Caco-2 (cell line): ENCODE data around the gene FYTTD1. TPM values are rescaled to one million over a fixed set of nuclear protein-coding genes. Genes with fewer than 3 reads are reported as not detected.

Experiments
- BruUV-seq: library from RNA; stranded (reverse); fragments of 400-500 nt; replicated peaks from 2 replicates; lab custom pipeline; 2021; lab: Mats Ljungman, UMichigan
- CTCF ChIA-PET: fragments of 300-600 bp; sonication (Branson Sonifier 250); formaldehyde crosslinking; loops from one replicate; lab custom pipeline; 2022; ENCODE audit warnings: antibody characterized with exemption; lab: Charles Lee
- POLR2A ChIA-PET: fragments of 300-600 bp; sonication (Branson Sonifier 250); formaldehyde crosslinking; loops from one replicate; lab custom pipeline; 2022; ENCODE audit warnings: antibody characterized with exemption; lab: Charles Lee
- DNase-seq, 2 experiments: peaks; one replicate each; pipeline versions ENCODE4 v3.0.0 to v3.0.0-alpha.2; 2020 to 2022
- H3K27me3 ChIP-seq: replicated peaks from 2 replicates; pipeline ENCODE4 v1.6.0; 2011; ENCODE audit warnings: low read length; ENCODE audit not compliant: control insufficient read depth, insufficient read depth
- H3K36me3 ChIP-seq: 2 replicates; pipeline ENCODE4 v1.5.1; 2011; ENCODE audit warnings: low read length; ENCODE audit not compliant: control insufficient read depth, insufficient read depth
- H3K4me1 ChIP-seq: fragments of 250-450 bp; sonication (Bioruptor Pico); 2 replicates; pipeline ENCODE4 v1.5.1; 2020; ENCODE audit warnings: mild to moderate bottlenecking
- H3K4me3 ChIP-seq: 2 replicates; pipeline ENCODE4 v1.5.1; 2011; ENCODE audit warnings: low read depth, mild to moderate bottlenecking, control low read depth, low read length
- H3K9me3 ChIP-seq: fragments of 250-450 bp; sonication (Bioruptor Pico); 2 replicates; pipeline ENCODE4 v1.5.1; 2020; ENCODE audit warnings: mild to moderate bottlenecking, moderate library complexity
- H3K27ac Mint-ChIP-seq: one replicate; pipeline ENCODE4 v1.8.0; 2022; ENCODE audit warnings: mixed read lengths; ENCODE audit not compliant: unreplicated experiment
- H3K27me3 Mint-ChIP-seq: one replicate; pipeline ENCODE4 v1.8.0; 2022; ENCODE audit warnings: mixed read lengths; ENCODE audit not compliant: insufficient read depth, unreplicated experiment
- H3K36me3 Mint-ChIP-seq: one replicate; pipeline ENCODE4 v1.8.0; 2022; ENCODE audit warnings: mild to moderate bottlenecking, mixed read lengths; ENCODE audit not compliant: insufficient read depth, unreplicated experiment
- H3K4me1 Mint-ChIP-seq: one replicate; pipeline ENCODE4 v1.8.0; 2022; ENCODE audit warnings: low read depth, mixed read lengths; ENCODE audit not compliant: unreplicated experiment
- H3K4me3 Mint-ChIP-seq: one replicate; pipeline ENCODE4 v1.8.0; 2022; ENCODE audit warnings: mild to moderate bottlenecking, moderate library complexity, mixed read lengths; ENCODE audit not compliant: unreplicated experiment
- H3K9me3 Mint-ChIP-seq: one replicate; pipeline ENCODE4 v1.8.0; 2022; ENCODE audit warnings: mixed read lengths; ENCODE audit not compliant: unreplicated experiment
- intact Hi-C: fragments of 100-400 bp; cut with micrococcal nuclease; formaldehyde crosslinking; loops from one replicate; pipeline ENCODE4 v1.10.0; 2022; ENCODE audit not compliant: unreplicated experiment
- total RNA-seq: library from RNA; stranded (reverse); gene quantifications from 2 replicates; pipeline ENCODE4 v1.2.3, GENCODE V29; 2022
- TF ChIP-seq, protein P1 (sequence below), 2 experiments: fragments of 200-600 bp in 1 of 2; IDR thresholded peaks; 1 replicate in 1 of 2; 2 replicates in 1 of 2; pipeline versions ENCODE4 v1.5.1 to v1.8.0; 2011 to 2022; ENCODE audit warnings: antibody characterized with exemption in 1 of 2, control low read depth in 1 of 2, inconsistent platforms in 1 of 2, low read depth in 1 of 2, low read length in 1 of 2, mild to moderate bottlenecking in 1 of 2, moderate library complexity in 1 of 2; ENCODE audit not compliant: insufficient read depth in 1 of 2, severe bottlenecking in 1 of 2, unreplicated experiment in 1 of 2

The FYTTD1 gene
- total RNA-seq, 1 experiment from 2014 or later, result 41.6 TPM

DNA sequence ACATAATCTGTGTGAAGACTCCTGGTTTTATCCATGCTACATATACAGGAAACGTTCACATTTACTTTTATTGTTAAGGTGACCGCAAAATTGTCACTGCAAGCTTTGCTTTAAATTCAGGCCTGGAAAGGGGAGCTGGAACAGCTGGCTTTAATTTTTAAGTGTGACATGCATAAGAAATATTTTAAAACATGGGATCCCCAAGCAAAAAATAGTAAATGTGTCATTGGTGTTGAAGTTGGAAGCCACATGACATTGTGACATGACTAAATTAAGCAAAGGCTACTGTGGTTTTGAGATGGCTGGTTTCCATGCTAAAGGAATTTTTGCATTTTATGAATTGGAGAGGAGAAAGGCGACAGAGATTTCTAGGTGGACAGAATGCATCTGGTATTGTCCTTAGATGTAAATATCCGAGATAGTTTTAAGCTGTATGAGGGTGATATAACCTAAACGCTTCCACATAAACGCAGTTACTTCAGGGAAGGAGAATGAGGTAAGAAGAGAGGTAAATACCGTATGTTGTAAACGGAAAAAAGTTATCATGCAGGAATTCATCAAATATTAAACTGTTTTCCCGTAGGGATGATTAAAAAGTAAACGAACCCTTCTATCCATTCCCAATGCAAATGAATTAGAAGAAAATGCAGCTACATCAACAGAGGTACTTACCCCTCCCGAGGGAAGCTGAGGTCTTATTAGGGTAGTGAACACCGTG lies 927 bp upstream of the FYTTD1 start:
- ChIA-PET POLR2A (interaction anchor here (0.6 to 1.3 kb wide), 3 partner anchors 13 to 451 kb away, joined by 3 to 9 read pairs (median 7); no protein-coding TSS in a partner anchor), CTCF (interaction anchor here (1.2 kb wide), 1 partner anchor 13 kb away, joined by 4 read pairs; no protein-coding TSS in a partner anchor)
- H3K36me3 Mint-ChIP-seq, result no peaks in the 10 kb centered on the region
- Histone ChIP-seq H3K27me3 (no peaks in the 10 kb centered on the region), H3K4me3 (peak overlapping the region; percentile 85), H3K4me1 (peaks cover 13% of the 10 kb centered on the region), H3K36me3 (no peaks in the 10 kb centered on the region), H3K9me3 (no peaks in the 10 kb centered on the region)
- no peaks in the 10 kb centered on the region for H3K9me3 Mint-ChIP-seq
- BruUV-seq, result no TSS peak
- peak overlapping the region; percentile 91 for H3K4me3 Mint-ChIP-seq
- H3K27ac Mint-ChIP-seq, result peak overlapping the region; percentile 94
- TF ChIP-seq, protein P1, sequence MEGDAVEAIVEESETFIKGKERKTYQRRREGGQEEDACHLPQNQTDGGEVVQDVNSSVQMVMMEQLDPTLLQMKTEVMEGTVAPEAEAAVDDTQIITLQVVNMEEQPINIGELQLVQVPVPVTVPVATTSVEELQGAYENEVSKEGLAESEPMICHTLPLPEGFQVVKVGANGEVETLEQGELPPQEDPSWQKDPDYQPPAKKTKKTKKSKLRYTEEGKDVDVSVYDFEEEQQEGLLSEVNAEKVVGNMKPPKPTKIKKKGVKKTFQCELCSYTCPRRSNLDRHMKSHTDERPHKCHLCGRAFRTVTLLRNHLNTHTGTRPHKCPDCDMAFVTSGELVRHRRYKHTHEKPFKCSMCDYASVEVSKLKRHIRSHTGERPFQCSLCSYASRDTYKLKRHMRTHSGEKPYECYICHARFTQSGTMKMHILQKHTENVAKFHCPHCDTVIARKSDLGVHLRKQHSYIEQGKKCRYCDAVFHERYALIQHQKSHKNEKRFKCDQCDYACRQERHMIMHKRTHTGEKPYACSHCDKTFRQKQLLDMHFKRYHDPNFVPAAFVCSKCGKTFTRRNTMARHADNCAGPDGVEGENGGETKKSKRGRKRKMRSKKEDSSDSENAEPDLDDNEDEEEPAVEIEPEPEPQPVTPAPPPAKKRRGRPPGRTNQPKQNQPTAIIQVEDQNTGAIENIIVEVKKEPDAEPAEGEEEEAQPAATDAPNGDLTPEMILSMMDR (IDR thresholded peaks at IDR 0.05; ENCODE audit: insufficient read depth in 1 of 2, low read depth in 1 of 2, low read length in 1 of 2, severe bottlenecking in 1 of 2, unreplicated experiment in 1 of 2), result no peak
- no peak for DNase-seq
- H3K4me1 Mint-ChIP-seq, result no peaks in the 10 kb centered on the region
- intact Hi-C loops, result no loop called here
- H3K27me3 Mint-ChIP-seq, result no peaks in the 10 kb centered on the region

DNA sequence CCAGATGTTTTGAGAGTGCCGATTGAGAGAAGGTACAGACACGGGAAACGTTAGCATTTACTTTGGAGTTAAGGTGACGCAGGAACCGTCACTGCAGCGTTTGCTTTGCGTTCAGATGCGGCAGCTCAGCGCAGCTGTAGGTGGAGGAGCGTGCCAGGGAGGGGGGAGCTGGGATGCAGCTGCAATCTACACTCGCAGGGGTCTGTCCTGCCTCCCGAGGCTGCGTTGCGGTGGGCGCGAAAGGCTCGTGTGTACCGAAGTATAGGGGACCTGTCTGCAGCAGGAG lies 425 bp upstream of the FYTTD1 start:
- no peaks in the 10 kb centered on the region for H3K9me3 ChIP-seq
- ChIA-PET POLR2A (interaction anchor here (0.6 to 1.3 kb wide), 3 partner anchors 13 to 451 kb away, joined by 3 to 9 read pairs (median 7); no protein-coding TSS in a partner anchor), CTCF (interaction anchor here (1.2 kb wide), 1 partner anchor 13 kb away, joined by 4 read pairs; no protein-coding TSS in a partner anchor)
- TF ChIP-seq, protein P1 (IDR thresholded peaks at IDR 0.05; ENCODE audit: insufficient read depth in 1 of 2, low read depth in 1 of 2, low read length in 1 of 2, severe bottlenecking in 1 of 2, unreplicated experiment in 1 of 2), result no peak
- Mint-ChIP-seq H3K27ac (peak overlapping the region; percentile 94), H3K4me1 (no peaks in the 10 kb centered on the region), H3K27me3 (no peaks in the 10 kb centered on the region), H3K36me3 (no peaks in the 10 kb centered on the region), H3K4me3 (peak overlapping the region; percentile 91), H3K9me3 (no peaks in the 10 kb centered on the region)
- peak overlapping the region; percentile 85 for H3K4me3 ChIP-seq
- DNase-seq, result peak in 1 of 2 experiments; percentile 49
- H3K36me3 ChIP-seq, result no peaks in the 10 kb centered on the region
- intact Hi-C loops, result no loop called here
- no peaks in the 10 kb centered on the region for H3K27me3 ChIP-seq
- peaks cover 13% of the 10 kb centered on the region for H3K4me1 ChIP-seq
- no TSS peak for BruUV-seq

DNA sequence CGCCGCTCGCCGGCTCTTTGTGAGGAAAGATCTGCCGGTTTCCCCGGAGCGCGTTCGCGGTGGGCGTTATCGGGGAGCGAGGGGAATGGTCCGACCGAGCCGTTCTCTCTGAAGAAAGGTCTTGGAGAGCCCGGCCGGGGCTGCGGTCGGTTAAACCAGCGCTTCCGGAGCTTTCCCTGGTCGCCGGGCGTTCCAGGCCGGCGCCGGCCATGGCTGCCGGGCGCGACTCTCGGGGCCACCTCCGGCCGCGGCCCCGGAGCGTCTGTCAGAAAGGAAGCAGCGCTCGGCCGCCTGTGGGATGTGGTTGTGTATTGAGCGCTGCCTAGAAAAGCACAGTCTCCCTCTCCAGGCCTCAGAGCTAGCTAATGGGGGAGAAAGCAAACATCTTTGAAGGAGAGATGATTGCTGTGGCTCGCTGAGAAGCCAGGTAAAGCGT lies 731 bp downstream of the FYTTD1 start:
- H3K4me3 Mint-ChIP-seq, result peak overlapping the region; percentile 91
- H3K27me3 Mint-ChIP-seq, result no peaks in the 10 kb centered on the region
- intact Hi-C loops, result no loop called here
- Histone ChIP-seq H3K4me1 (peaks cover 13% of the 10 kb centered on the region), H3K27me3 (no peaks in the 10 kb centered on the region), H3K9me3 (no peaks in the 10 kb centered on the region), H3K4me3 (peak overlapping the region; percentile 85), H3K36me3 (no peaks in the 10 kb centered on the region)
- BruUV-seq, result no TSS peak
- H3K36me3 Mint-ChIP-seq, result no peaks in the 10 kb centered on the region
- POLR2A ChIA-PET, result no interaction called here
- CTCF ChIA-PET, result interaction anchor here (0.6 to 0.7 kb wide), 3 partner anchors 38 to 1695 kb away, joined by 3 to 8 read pairs (median 4); no protein-coding TSS in a partner anchor
- peak overlapping the region; percentile 49 for H3K27ac Mint-ChIP-seq
- H3K9me3 Mint-ChIP-seq, result no peaks in the 10 kb centered on the region
- H3K4me1 Mint-ChIP-seq, result peaks cover 6% of the 10 kb centered on the region
- peak; percentile 43 to 53 for DNase-seq
- TF ChIP-seq, protein P1 (IDR thresholded peaks at IDR 0.05; ENCODE audit: insufficient read depth in 1 of 2, low read depth in 1 of 2, low read length in 1 of 2, severe bottlenecking in 1 of 2, unreplicated experiment in 1 of 2), result no peak
